Parathyroid adenoma (tissue), 2 donors: Measurements from ENCODE around the gene CADM2.

Source experiments
- H2AFZ ChIP-seq: fragments of 300-600 bp; sonication (generic); one replicate; pipeline ENCODE4 v1.7.0; 2017; ENCODE audit warnings: antibody characterized with exemption, mild to moderate bottlenecking
- H3K27ac ChIP-seq: fragments of 300-600 bp; sonication (generic); one replicate; pipeline ENCODE4 v1.7.0; 2017
- H3K27me3 ChIP-seq: fragments of 300-600 bp; sonication (generic); one replicate; pipeline ENCODE4 v1.7.0; 2017; ENCODE audit warnings: low read length; ENCODE audit not compliant: control insufficient read depth, insufficient read depth
- H3K36me3 ChIP-seq: fragments of 300-600 bp; sonication (generic); one replicate; pipeline ENCODE4 v1.7.0; 2017; ENCODE audit warnings: low read length; ENCODE audit not compliant: control insufficient read depth, insufficient read depth
- H3K4me1 ChIP-seq: fragments of 300-600 bp; sonication (generic); one replicate; pipeline ENCODE4 v1.7.0; 2017; ENCODE audit warnings: control low read depth
- H3K4me2 ChIP-seq: fragments of 300-600 bp; sonication (generic); one replicate; pipeline ENCODE4 v1.7.0; 2017; ENCODE audit warnings: low read length
- H3K4me3 ChIP-seq: fragments of 300-600 bp; sonication (generic); one replicate; pipeline ENCODE4 v1.7.0; 2017; ENCODE audit warnings: low read depth, low read length
- H3K79me2 ChIP-seq: fragments of 300-600 bp; sonication (generic); one replicate; pipeline ENCODE4 v1.7.0; 2017; ENCODE audit warnings: control low read depth
- H3K9ac ChIP-seq: fragments of 300-600 bp; sonication (generic); one replicate; pipeline ENCODE4 v1.7.0; 2017; ENCODE audit warnings: mild to moderate bottlenecking
- H3K9me3 ChIP-seq: fragments of 300-600 bp; sonication (generic); one replicate; pipeline ENCODE4 v1.7.0; 2017; ENCODE audit warnings: low read length; ENCODE audit not compliant: control insufficient read depth
- TF ChIP-seq, protein P1 (sequence below): fragments of 300-600 bp; sonication (generic); IDR thresholded peaks from one replicate; pipeline ENCODE4 v1.7.0; 2017; ENCODE audit warnings: antibody characterized with exemption, mild to moderate bottlenecking
- donor health status: primary hyperparathyroidism.

CADM2 gene

DNA sequence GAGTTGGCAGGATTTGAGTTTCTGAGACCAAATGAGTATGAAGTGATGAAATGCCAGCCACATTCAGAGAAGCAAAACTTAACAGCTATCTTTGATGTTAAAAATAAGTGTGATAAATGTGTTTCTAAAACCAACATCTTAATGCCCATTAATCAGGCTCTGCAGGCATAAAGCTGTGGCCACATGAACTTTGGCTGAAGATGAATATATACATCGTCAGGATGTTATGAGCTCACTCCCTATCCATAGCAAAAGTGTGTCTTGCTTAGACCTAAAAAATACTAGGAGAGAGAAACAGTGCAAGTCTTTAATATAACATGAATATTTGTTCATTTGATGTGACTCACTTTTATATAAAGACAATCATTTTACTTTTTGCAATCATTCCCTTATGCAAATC lies 218.0 kb downstream of the CADM2 start:
- H3K9me3 ChIP-seq, result no peaks in the 10 kb centered on the region
- no peak overlapping the region for H2AFZ ChIP-seq
- TF ChIP-seq, protein P1, sequence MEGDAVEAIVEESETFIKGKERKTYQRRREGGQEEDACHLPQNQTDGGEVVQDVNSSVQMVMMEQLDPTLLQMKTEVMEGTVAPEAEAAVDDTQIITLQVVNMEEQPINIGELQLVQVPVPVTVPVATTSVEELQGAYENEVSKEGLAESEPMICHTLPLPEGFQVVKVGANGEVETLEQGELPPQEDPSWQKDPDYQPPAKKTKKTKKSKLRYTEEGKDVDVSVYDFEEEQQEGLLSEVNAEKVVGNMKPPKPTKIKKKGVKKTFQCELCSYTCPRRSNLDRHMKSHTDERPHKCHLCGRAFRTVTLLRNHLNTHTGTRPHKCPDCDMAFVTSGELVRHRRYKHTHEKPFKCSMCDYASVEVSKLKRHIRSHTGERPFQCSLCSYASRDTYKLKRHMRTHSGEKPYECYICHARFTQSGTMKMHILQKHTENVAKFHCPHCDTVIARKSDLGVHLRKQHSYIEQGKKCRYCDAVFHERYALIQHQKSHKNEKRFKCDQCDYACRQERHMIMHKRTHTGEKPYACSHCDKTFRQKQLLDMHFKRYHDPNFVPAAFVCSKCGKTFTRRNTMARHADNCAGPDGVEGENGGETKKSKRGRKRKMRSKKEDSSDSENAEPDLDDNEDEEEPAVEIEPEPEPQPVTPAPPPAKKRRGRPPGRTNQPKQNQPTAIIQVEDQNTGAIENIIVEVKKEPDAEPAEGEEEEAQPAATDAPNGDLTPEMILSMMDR, result no peak
- H3K27me3 ChIP-seq, result no peaks in the 10 kb centered on the region
- no peak overlapping the region for H3K4me3 ChIP-seq
- H3K36me3 ChIP-seq, result no peaks in the 10 kb centered on the region
- no peak overlapping the region for H3K27ac ChIP-seq
- no peak overlapping the region for H3K4me2 ChIP-seq
- no peaks in the 10 kb centered on the region for H3K79me2 ChIP-seq
- no peak overlapping the region for H3K9ac ChIP-seq
- H3K4me1 ChIP-seq, result no peaks in the 10 kb centered on the region

DNA sequence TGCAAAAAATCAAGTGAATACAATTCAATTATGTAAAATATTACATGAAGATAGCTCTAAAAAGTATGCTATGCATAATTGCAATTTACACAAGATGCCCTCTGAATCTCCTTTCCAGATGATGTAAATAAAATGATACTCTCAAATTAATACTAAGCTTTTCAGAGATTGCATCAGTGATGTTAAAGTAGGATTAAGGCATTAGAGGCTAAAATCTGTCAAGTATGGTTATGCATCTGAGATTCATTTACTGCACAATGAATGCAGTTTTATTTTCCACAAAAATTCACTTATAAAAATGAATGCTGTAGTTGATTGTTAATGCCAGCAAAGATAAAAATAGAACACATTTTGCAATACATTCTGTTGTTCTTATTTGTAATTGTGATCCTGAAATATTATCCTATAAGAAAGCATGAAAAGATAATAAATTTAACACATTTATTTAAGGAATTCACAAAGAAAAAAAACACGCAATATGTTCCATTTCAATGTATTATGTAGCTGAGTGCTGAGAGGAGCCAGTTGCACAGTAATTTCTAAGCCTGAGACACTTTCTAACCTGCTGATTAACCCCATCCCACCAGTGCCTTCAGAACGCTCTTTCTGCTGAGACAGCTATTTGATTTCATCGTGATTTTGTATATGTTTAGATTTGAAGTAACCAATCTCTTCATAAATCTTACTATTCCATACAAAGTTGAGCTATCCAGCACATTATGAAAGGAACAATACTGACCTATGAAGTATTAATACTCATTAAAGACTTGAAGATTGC lies 224.4 kb downstream of the CADM2 start:
- TF ChIP-seq, protein P1, result no peak
- Histone ChIP-seq H3K9me3 (no peaks in the 10 kb centered on the region), H3K4me3 (no peak overlapping the region), H3K36me3 (no peaks in the 10 kb centered on the region), H3K79me2 (no peaks in the 10 kb centered on the region), H3K4me1 (no peaks in the 10 kb centered on the region), H3K27ac (no peak overlapping the region), H3K9ac (no peak overlapping the region), H3K27me3 (no peaks in the 10 kb centered on the region), H3K4me2 (no peak overlapping the region), H2AFZ (no peak overlapping the region)

DNA sequence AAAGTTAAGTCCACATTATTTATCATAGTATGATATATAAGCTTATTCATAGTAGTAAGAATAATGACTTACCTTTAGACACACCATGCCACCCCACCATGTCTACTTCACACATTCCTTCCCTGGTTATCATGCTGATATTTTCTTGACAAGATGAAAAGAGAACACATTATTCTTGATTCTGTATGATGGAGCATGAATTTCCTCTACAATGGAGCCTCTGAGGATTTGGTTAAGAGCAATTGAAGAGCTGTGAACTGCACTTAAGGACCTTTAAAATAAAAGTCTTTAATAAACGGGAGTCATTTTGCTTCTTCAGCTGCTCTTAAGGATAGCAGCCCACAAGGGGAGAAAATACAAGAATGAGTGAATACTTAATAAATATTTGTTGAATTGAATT lies 226.7 kb downstream of the CADM2 start:
- Histone ChIP-seq H2AFZ (no peak overlapping the region), H3K9me3 (no peaks in the 10 kb centered on the region), H3K4me3 (no peak overlapping the region), H3K36me3 (no peaks in the 10 kb centered on the region), H3K27me3 (no peaks in the 10 kb centered on the region), H3K79me2 (no peaks in the 10 kb centered on the region), H3K4me2 (no peak overlapping the region), H3K9ac (no peak overlapping the region), H3K4me1 (no peaks in the 10 kb centered on the region), H3K27ac (no peak overlapping the region)
- TF ChIP-seq, protein P1, result no peak

DNA sequence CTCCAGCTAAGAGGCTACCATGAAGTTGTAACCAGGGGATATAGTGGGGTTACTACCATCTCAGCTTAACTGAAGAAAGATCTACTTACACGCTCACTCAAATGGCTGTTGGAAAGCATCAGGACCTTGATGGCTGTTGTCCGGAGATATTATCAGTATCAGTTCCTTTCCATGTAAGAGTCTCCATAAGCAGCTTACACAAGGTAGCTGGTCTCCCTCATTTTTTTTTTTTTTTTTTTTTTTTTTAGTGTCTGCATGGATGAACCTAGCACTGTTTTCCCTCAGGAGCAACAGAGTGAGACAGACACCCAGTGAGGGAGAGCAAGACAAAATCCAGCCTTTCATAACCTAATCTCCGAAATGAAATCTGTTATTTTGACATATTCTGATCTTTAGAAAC lies 230.9 kb downstream of the CADM2 start:
- Histone ChIP-seq H3K79me2 (no peaks in the 10 kb centered on the region), H3K9ac (no peak overlapping the region), H3K4me1 (no peaks in the 10 kb centered on the region), H3K9me3 (no peaks in the 10 kb centered on the region), H3K4me2 (no peak overlapping the region), H3K4me3 (no peak overlapping the region), H3K36me3 (no peaks in the 10 kb centered on the region), H3K27ac (no peak overlapping the region), H2AFZ (no peak overlapping the region), H3K27me3 (no peaks in the 10 kb centered on the region)
- TF ChIP-seq, protein P1, result no peak

DNA sequence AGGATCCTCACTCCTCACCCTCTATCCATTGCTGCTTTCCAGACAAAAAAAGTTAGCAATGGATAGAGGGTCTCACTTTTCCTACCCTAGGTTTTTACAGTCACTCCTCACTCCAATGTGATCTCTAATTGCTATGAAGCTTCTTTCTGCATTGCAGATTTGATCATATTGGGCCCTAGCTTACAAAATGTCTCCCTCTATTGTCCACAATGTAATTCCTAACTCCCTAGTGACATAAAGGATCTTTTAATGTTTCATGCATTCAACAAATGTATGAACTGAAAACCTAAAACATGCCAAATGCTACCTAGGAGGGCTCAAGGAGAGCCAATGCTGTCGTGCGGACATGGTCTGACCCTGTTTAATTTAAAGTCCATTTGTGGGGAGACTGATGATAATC lies 234.8 kb downstream of the CADM2 start:
- no peaks in the 10 kb centered on the region for H3K4me1 ChIP-seq
- H3K27ac ChIP-seq, result no peak overlapping the region
- H3K9ac ChIP-seq, result no peak overlapping the region
- no peaks in the 10 kb centered on the region for H3K36me3 ChIP-seq
- no peak overlapping the region for H3K4me2 ChIP-seq
- no peaks in the 10 kb centered on the region for H3K27me3 ChIP-seq
- no peaks in the 10 kb centered on the region for H3K79me2 ChIP-seq
- H3K9me3 ChIP-seq, result no peaks in the 10 kb centered on the region
- H3K4me3 ChIP-seq, result no peak overlapping the region
- H2AFZ ChIP-seq, result no peak overlapping the region
- TF ChIP-seq, protein P1, result no peak
